Activated naive CD4-positive, alpha-beta T cell treated with anti-CD3 and anti-CD28 coated beads, Interleukin-2, amount 50 U/mL, for 16 hours (primary cell): ENCODE measurements around the gene CAVIN1.
"Not testable (repeated sequence)": the region's sequence is repeated elsewhere in the genome, so short reads cannot be mapped to it uniquely, and the experiment has no call there.

Experiments
- DNase-seq: peaks from one replicate; pipeline ENCODE4 v3.0.0-alpha.2; 2020

Gene CAVIN1, protein sequence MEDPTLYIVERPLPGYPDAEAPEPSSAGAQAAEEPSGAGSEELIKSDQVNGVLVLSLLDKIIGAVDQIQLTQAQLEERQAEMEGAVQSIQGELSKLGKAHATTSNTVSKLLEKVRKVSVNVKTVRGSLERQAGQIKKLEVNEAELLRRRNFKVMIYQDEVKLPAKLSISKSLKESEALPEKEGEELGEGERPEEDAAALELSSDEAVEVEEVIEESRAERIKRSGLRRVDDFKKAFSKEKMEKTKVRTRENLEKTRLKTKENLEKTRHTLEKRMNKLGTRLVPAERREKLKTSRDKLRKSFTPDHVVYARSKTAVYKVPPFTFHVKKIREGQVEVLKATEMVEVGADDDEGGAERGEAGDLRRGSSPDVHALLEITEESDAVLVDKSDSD

DNA sequence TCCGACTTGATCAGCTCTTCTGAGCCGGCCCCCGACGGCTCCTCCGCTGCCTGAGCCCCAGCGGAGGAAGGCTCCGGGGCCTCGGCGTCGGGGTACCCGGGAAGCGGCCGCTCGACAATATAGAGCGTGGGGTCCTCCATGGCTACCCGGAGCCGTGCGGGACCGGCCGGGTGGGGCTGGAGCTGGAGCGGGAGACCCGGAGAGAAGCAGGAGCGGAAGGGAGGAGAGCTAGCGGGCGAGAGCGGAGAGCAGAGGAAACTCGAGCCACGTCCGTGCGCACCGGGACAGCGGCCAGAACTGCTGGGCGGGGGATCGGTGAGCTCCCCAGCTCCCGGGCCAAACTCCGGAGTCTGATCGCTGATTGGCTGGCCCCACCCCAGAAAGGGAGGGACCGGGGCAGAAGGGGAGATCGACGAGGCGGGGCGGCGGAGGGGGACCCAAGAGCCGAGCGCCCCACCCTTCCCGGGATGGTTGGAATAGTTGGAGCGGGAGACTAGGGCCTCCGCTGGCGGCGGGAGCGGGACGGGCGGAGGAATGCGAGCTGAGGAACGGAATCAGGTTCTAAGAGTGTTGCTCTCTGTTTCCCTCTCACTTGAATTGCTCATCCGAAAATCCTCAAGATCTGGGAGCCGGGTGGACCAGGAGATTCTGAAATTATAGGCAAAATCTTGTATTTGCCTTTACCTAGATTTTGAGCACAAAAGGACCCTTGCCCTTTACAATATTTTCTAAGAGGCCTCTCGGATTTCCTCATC, at the start of gene CAVIN1:
Gene CAVIN1, minus strand, starts transcription at position 299 of the 755 bp plus-strand sequence. Its CDS starts 159 bp downstream, at position 140.
- peak; percentile 22 for DNase-seq

DNA sequence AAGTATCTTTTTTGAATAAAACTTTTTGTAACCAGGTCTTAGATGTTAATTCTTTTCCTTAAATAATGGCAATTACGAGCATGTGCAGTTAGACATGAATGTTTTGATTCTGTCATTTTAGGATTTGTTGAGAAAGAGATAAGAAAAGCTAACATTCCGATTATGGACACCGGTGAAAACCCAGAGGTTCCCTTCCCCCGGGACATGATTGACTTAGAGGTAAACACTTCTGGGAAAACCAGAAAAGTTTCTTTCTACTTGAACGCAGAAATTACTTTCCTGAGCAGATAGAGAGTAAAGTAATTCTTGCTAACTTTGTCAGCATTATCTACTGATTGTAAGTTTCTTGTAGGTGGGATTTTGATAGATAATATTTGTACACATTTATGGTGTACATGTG, 44.8 kb upstream of the CAVIN1 start:
- DNase-seq = no peak

DNA sequence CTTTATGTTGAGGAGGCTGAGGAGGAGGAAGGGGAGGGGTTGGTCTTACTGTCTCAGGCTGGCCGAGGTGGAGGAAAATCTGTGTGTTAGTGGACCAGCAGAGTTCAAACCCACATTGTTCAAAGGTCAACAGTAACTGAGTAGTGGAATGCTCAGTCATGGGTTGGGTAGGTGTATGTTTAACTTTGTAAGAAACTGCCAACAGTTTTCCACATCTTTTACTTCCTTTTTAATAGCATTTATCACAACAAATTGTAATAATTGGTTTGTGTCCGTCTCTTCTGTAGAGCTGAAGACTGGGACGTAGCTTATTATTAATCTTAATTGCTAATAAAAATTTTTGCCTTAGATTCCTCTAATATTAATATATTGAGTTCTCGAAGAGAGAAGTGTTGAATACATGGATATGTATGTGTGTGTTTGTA, 40.9 kb upstream of the CAVIN1 start:
- no peak for DNase-seq

DNA sequence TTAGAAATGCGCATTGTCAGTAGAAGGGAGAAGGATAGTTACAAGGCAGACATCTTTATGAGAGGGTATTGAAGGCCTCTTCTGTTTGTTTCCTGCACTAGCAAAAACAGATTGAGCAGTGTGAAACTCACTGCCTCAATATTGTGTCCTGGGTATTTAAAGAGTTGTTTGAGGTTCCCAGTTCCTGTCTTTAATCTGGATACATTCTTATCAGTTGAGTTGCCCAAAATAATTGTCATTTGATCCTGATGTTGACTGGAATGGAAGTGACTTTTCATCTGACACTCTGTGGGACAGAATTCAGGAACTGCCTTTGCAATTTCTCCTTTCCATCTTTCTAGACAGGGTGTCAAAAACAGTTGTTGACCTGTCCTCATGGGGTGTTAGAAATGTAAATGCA, 37.3 kb upstream of the CAVIN1 start:
- DNase-seq = no peak

DNA sequence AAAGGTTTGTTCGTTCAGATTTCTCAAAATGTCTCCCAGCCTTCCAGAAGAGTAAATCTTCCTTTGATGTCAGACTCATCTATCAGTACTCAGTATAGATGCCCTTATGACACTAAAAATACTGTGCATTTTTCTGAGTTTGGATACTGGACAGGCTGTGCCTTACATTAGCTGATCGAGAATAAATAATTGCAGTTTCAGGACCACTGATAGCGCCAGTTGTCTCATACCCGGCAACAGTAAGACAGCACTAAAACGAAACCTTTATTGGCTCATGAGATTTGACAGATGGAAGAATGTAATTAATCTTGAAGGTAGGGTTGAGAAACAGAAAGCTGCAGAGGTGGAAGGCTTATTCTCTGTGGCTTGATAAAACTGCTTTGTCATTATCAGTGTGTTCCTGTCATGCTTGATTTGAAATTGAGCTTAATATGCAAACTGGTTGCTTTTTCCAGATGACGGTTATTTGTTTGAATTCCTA, 36.8 kb upstream of the CAVIN1 start:
- peak; percentile 14 for DNase-seq

DNA sequence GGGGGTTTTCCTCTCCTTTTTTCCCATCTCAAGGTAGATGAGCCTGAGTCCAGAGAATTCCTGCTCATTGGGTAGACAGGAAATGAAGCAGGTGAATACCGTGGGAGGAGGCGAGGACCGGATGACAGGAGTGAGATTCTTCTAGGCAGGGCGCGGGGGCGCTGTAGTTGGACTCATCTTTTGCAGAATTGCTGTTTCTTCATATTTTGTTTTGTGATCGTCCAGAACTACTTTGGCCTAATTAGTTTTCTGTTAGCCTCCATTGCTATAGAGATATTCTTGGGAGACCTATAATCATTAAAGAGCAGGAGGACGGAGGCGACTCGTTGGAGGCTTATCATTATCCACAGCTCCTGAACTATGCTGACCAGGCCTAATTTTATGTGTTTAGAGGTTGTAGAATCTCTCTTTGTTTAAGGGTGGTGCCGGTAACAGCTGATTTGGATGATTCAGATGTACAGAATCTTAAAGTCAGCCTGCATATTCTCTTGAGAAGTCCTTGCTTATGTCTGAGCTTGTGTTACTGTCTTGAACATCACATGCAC, 36.3 kb upstream of the CAVIN1 start:
- DNase-seq = peak; percentile 33

DNA sequence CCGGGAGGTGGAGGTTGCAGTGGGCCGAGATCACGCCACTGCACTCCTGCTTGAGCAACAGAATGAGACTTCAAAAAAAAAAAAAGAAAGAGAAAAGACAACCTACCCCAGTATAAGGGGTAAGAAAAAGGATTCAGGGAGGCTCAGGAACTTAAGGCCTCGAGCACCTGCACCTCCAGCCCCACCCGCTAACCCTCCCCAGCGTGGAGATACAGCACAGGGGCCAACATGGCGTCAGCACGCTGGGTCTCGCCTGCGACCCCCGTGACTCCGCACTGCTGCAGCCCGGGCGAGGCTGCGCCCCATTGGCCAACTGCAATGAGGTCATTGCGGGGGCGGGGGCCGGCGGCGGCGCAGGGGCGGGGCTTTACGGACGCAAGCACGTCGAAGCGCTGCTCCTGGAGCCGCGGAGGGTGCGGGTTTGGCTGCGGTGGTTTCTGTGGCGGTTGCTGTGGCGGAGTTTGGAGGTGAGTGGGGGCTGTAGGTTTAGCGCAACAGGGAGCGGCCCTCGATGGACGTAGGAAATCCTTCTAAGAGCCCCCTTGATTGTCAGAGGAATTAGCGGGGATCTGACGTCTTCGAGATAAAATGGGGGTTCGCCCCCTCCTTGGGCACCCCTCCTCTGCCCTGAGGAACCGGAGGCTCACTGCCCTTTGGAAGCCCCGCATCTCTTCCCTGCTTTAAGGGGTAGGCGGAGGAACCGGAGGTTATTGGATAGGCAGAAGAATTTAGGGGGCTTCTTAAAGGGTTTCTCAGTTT, 35.6 kb upstream of the CAVIN1 start, which contains the start of gene ATP6V0A1:
Gene ATP6V0A1, plus strand, starts transcription at position 382 of the 759 bp plus-strand sequence. CDS start 2,017 bp downstream, outside the sequence.
- DNase-seq = peak; percentile 92

DNA sequence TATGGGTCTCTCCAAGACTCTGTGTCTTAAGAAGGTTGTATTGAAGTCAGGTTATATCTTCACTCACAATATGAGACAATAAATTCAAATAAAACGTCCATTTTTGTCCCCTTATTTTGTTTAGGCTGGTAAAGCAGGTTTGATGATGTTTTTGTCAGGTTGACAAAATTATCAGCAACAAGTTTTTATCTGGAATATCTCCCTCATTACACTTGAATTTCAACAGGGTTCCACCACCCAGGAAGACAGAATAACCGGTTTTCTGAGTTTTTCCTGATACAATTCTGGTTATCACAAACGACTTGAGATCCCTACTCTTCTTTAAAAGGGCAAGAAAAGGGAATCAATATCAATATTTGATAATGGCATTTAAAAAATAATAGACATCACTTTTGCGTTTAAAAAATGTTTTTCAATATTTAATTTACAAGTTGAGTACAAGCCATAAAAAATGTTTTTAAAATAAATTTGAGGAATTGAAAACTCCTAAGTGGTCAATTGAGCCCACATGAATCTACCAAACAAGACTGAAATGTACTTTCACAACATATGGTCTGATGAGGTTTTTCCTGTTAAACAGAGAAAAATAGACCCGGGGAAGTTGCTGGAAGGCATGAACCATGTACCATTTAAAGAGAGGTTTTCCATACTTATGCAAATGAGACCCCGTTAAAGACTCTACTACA, 34.2 kb upstream of the CAVIN1 start:
- no peak for DNase-seq

DNA sequence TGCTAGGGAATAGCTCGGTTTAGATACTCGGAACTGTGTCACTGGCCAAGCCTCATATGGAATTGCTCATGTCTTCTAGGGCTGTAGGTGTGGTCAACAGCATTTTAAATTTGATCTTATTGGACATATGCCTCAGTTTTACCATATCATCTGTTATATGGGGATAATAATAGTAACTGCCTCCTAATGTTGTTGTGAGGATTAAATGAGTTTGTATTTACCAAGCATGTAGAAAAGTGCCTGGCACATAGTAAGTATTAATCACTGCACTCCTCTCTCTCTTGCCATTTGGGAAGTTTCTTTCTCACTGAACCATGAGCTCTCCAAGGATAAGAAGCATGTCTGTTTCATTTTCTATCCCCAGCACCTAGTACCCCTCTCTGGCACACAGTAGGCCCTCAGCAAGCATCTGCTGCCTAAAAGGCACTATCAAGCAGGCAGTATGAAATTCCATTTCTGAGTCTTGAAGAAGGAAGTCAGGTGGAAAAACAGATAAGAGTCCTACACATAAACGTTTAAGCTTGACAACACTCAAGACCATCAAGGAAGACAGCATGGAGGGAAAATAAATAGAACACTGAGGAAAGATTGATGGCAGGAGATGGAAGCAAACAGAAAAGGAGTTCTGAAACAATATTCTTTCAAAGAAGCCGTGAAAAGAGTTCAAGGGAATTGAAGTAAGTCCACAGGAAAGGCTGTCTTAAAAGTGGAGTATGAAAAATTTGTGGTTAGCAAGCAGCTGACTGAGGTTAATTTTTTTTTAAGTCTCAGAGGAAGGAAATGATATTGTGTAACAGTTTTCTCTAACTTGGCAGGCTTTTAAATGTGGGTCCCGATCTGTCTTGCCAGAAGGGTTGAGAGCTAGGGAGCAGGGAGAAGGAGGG, 33.4 kb upstream of the CAVIN1 start:
- no peak for DNase-seq

DNA sequence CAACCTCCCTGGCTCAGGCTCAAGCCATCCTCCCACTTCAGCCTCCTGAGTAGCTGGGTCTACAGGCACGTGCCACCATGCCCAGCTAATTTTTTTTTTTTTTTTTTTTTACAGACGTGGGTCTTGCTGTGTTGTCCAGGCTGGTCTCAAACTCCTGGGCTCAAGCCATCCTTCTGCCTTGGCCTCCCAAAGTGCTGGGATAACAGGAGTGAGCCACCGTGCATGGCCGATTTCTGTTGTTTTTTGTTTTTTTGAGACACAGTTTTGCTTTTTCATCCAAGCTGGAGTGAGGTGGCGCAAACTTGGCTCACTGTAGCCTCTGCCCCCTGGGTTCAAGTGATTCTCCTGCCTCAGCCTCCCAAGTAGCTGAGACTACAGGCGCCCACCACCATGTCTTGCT, 31.9 kb upstream of the CAVIN1 start:
- not testable (repeated sequence) for DNase-seq

DNA sequence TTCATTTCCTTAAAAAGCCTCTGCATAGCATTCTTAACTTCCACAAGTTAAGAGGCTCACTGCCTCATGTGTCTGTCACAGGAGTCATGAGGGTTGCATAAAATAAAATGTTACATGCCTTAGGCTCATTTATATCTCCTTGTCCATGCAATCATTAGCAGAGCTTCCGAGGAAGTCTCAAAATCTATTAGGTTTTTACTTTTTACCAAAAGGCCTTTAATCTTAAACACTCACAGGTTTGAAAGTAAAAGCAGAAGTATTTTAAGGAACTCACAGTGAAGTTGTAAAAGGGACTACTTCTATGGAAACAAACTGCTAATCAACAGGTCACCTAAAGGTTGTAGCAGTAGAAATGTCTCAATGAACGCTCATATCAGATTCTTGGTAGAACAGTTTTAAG, 30.4 kb upstream of the CAVIN1 start:
- DNase-seq = no peak

DNA sequence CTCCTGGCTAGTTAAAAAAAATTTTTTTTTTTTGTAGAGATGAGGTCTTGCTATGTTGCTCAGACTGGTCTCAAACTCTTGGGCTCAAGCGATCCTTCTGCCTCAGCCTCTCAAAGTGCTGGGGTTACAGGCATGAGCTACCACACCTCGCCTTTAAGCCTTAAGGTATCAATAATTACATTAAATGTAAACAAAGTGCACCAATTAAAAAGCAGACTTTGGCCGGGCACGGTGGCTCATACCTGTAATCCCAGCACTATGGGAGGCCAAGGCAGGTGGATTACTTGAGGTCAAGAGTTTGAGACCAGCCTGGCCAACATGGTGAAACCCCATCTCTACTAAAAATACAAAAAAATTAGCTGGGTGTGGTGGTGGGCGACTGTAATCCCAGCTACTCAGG, 28.2 kb upstream of the CAVIN1 start:
- DNase-seq = not testable (repeated sequence)

DNA sequence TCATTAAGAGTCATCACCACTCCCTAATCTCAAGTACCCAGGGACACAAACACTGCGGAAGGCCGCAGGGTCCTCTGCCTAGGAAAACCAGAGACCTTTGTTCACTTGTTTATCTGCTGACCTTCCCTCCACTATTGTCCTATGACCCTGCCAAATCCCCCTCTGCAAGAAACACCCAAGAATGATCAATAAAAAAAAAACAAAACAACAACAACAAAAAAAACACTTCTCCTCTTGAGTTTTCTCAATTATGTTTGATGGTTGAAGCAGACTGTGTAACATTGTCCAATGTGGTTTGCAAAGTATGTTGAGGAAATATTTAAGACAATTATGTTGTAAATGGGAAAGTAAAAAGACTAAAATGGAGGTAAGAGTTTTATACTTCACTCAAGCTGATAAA, 26.8 kb upstream of the CAVIN1 start:
- not testable (repeated sequence) for DNase-seq

DNA sequence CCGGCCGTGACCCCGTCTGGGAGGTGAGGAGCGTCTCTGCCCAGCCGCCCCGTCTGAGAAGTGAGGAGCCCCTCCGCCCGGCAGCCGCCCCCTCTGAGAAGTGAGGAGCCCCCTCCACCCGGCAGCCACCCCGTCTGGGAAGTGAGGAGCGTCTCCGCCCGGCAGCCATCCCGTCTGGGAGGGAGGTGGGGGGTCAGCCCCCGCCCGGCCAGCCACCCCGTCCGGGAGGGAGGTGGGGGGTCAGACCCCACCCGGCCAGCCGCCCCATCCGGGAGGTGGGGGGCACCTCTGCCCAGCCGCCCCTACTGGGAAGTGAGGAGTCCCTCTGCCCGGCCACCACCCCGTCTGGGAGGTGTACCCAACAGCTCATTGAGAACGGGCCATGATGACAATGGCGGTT, 26.1 kb upstream of the CAVIN1 start:
- not testable (repeated sequence) for DNase-seq

DNA sequence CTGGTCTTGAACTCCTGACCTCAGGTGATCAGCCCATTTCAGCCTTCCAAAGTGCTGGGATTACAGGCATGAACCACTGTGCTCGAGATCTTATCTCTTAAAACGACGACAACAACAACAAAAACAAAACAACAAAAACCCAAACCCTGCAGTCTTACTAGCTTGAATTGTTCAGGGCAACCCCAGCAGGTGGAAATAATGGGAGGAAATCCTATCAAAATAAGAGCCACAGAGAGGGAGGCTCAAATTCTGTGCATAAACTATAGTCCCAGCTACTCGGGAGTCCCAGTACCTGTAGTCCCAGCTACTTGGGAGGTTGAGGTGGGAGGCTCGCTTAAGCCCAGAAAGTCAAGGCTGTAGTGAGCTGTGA, 19.1 kb upstream of the CAVIN1 start:
- no peak for DNase-seq

DNA sequence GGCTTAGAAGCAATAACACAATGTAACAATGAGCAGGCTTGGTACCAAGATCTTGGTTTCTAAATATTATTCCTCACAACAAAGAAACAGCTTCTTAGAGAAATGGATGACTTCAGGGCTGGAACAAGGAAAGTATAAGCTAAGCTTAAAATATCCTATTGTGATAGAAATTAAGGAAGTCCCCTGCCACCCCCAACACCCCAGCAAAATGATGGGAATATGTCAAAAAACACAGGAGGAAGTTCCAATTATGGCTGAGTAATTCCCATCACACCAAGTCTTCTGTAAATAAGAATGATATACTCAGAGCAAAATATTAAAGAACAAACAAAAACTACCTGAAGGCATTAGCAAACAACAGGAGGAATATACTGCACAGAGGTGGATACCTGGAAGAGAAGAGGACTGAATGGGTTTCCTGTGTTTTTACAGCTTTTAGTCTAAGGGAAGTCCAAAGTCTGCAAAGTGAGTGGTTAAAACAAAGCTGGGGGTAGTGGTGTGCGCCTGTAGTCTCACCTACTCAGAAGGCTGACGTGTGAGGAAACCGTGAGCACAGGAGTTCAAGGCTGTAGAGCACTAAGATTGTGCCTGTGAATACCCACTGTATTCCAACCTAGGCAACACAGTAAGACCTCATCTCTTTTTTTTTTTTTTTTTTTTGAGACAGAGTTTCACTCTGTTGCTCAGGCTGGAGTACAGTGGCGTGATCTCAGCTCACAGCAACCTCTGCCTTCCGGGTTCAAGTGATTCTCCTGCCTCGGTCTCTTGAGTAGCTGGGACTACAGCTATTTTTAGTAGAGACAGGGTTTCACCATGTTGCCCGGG, 18.5 kb upstream of the CAVIN1 start:
- no peak for DNase-seq

DNA sequence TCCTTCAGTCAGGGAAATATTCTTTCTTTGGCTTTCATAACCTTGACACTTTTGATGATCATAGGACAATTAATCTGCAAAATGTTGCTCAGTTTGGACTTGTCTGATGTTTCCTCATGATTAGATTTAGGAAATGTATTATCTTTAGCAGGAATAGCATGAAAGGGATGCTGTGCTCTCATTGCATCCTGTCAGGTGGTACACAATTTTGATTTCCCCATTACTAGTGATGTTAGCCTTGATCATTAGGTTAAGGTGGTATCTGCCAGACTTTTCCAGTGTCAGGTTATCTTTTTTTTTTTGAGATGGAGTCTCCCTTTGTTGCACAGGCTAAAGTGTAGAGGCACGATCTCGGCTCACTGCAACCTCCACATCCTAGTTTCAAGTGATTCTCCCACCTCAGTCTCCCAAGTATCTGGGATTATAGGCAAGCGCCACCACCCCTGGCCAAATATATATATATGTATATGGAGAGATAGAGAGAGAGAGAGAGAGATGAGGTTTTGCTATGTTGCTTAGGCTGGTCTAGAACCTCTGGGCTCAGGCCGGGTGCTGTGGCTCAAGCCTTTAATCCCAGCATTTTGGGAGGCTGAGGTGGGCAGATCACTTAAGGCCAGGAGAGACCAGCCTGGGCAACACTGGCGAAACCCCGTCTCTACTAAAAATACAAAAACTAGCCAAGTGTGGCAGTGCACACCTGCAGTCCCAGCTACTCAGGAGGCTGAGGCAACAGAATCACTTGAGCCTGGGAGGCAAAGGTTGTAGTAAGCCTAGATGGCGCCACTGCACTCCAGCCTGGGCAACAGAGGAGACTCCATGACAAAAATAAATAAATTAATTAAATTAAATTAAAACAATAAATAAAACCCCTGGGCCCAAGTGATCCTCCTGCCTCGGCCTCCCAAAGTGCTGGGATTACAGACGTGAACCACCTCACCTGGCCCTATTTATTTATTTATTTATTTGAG, 15.8 kb upstream of the CAVIN1 start:
- DNase-seq = peak; percentile 53

DNA sequence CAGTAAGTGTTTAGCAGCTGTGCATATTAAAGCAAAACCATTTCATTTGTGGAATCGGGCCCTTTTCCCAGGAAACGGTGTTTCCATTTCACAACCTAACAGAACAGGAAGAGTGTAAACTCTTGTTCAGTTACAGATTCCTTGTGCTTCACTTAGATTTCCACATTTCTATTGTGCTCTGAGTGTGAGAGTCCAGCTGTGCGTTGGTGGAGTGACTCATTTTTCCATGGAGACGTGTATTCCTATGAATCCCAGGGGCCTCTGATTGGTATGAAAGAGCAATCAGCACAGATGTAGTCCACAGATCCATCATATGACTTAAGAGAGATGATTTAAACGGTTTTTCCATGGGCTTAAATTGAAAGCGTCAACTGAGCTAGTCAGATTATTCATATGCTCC, 13.3 kb upstream of the CAVIN1 start:
- no peak for DNase-seq

DNA sequence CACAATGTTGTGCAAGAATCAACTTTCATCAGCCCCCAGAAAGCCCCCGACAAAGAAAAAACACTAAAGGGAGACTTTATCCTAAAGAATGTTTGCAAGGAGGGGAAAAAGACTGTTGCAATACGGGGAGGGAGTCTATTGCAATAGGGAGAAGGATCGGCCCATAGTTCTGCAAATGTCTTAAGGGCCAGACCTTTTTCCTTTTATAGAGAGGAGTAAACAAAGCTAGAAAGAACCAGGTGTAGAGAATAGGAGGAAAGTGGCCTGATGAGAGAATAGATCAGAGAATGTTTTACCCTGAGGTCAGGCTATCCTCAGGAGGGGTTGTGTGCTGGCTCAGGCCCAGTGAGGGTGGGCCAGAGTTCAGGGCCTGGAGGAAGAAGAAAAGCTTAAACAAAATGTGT, 8.7 kb upstream of the CAVIN1 start:
- no peak for DNase-seq
